Epithelial cell of proximal tubule (primary cell): ENCODE results near the gene BIRC3. TPM values are rescaled to one million over a fixed set of nuclear protein-coding genes. Genes with fewer than 3 reads are reported as not detected.
A peak's percentile ranks its signal among the peaks of the same experiment; 100 is the strongest.

Source experiments
- DNase-seq: peaks from one replicate; pipeline ENCODE4 v3.0.0-alpha.2; 2011; ENCODE audit warnings: low read depth
- H3K4me3 ChIP-seq: 2 replicates; pipeline ENCODE4 v1.5.1; 2011; ENCODE audit warnings: low read depth, mild to moderate bottlenecking, low read length
- CTCF ChIP-seq: conservative IDR thresholded peaks from 2 replicates; pipeline ENCODE4 v1.5.1; 2012; ENCODE audit warnings: low read depth, mild to moderate bottlenecking, low read length
- total RNA-seq: library from RNA; depleted of rRNA; stranded (reverse); fragments of >200 nt; gene quantifications from 2 replicates; pipeline ENCODE4 v1.2.3, GENCODE V29; 2015

Gene BIRC3
- total RNA-seq, 1 donor from 2014 or later = 17.8 TPM

GRCh38 chr11:102314784-102315183, 2.5 kb upstream of the BIRC3 start:
- TF ChIP-seq CTCF = no peak
- H3K4me3 ChIP-seq = no peak overlapping the region
- DNase-seq = no peak

GRCh38 chr11:102316346-102316904, 859 bp upstream of the BIRC3 start:
- no peak for TF ChIP-seq CTCF
- no peak overlapping the region for H3K4me3 ChIP-seq
- no peak for DNase-seq

GRCh38 chr11:102317768-102318103, 452 bp downstream of the BIRC3 start:
- peak overlapping the region; percentile 75 for H3K4me3 ChIP-seq
- DNase-seq = no peak
- no peak for TF ChIP-seq CTCF

DNA sequence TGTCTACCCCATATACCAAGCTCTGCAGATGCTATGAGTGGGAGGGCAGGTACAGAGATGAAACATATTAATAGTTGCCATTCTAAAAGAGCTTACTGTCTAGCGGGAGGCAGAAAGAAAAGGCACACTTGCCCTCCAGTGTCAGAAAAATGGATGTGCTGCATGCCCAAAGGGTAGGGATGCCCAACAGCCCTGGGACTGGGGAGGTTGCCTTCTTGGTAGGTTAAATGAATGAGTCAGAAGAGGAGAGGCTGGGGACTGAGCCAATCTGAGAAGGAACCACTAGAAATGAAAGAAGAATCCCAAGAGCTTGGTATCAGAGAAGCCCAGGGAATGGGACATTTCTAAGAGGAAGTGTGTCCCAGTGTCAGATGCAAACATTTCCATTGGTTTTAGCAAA, 1.2 kb downstream of the BIRC3 start:
- no peak for TF ChIP-seq CTCF
- peak overlapping the region; percentile 75 for H3K4me3 ChIP-seq
- DNase-seq = no peak

GRCh38 chr11:102319544-102319943, 2.3 kb downstream of the BIRC3 start:
- DNase-seq = no peak
- TF ChIP-seq CTCF = no peak

DNA sequence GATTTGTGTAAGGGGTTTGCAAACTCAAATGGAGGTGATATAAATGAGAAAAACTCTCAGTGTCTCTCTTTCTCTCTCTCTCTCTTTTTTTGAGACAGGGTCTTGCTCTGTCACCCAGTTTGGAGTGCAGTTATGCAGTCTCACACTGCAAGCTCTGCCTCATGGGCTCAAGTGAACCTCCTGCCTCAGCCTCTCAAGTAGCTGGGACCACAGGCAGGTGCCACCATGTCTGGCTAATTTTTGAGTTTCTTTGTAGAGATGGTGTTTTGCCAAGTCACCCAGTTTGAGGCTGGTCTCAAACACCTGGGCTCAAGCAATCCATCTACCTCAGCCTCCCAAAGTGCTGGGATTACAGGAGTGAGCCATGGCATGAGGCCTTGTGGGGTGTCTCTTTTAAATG, 2.9 kb downstream of the BIRC3 start:
- no peak for DNase-seq
- peak overlapping the region; percentile 75 for H3K4me3 ChIP-seq
- no peak for TF ChIP-seq CTCF

More at GRCh38 chr11:102319544-102319943, 2.3 kb downstream of the BIRC3 start:
- peak overlapping the region; percentile 75 for H3K4me3 ChIP-seq

GRCh38 chr11:102320679-102321078, 3.4 kb downstream of the BIRC3 start:
- TF ChIP-seq CTCF = no peak
- DNase-seq = no peak

More at GRCh38 chr11:102320679-102321078, 3.4 kb downstream of the BIRC3 start:
- H3K4me3 ChIP-seq = peak overlapping the region; percentile 75
